H54 (cell line): Measurements from ENCODE around the gene RAB26.
"Not testable (repeated sequence)": the region's sequence is repeated elsewhere in the genome, so short reads cannot be mapped to it uniquely, and the experiment has no call there.

Source experiments
- DNase-seq: peaks from one replicate; pipeline ENCODE4 v3.0.0; 2011; ENCODE audit warnings: low spot score, mixed read lengths; ENCODE audit not compliant: insufficient read length
- FAIRE-seq: peaks from 3 replicates; lab custom pipeline; 2011; peaks lifted over from hg19 to GRCh38; lab: Jason Lieb, UNC
- POLR2A ChIP-seq: IDR thresholded peaks from 2 replicates; pipeline ENCODE4 v1.6.1; 2011; ENCODE audit warnings: low read depth, mild to moderate bottlenecking, low read length

RAB26 gene

GRCh38 chr16:2135071-2135470 lies 13.4 kb upstream of the RAB26 start:
- FAIRE-seq = not testable (repeated sequence)

GRCh38 chr16:2135770-2136490 lies 12.5 kb upstream of the RAB26 start, which contains the start of gene PKD1:
Gene PKD1, minus strand, starts transcription at chr16:2135898. Its CDS starts 209 bp downstream, at chr16:2135689.
- peak; percentile 66; the same call in 1 of the 2 replicates for TF ChIP-seq POLR2A
- peak; percentile 67 for DNase-seq
- peak; percentile 62 for FAIRE-seq

More at GRCh38 chr16:2135071-2135470, 13.4 kb upstream of the RAB26 start:
- DNase-seq = not testable (repeated sequence)

- no peak for TF ChIP-seq POLR2A
- FAIRE-seq (no peak), DNase-seq (no peak)
These were observed 5.2 kb upstream of the RAB26 start for GRCh38 chr16:2142942-2143877.

GRCh38 chr16:2143878-2144485 lies 4.4 kb upstream of the RAB26 start:
- TF ChIP-seq POLR2A = no peak
- no peak for DNase-seq
- no peak for FAIRE-seq

- no peak for DNase-seq
- FAIRE-seq = no peak
- no peak for TF ChIP-seq POLR2A
These were observed 2.6 kb upstream of the RAB26 start for GRCh38 chr16:2145843-2146242.

- FAIRE-seq (no peak), DNase-seq (no peak)
- TF ChIP-seq POLR2A = no peak
These were observed 1.0 kb upstream of the RAB26 start for GRCh38 chr16:2147378-2147777.

- DNase-seq (peak; percentile 67), FAIRE-seq (no peak)
- TF ChIP-seq POLR2A = no peak
These were observed 547 bp downstream of the RAB26 start for GRCh38 chr16:2148714-2149629.

- TF ChIP-seq POLR2A = no peak
- FAIRE-seq (no peak), DNase-seq (peak; percentile 68)
These were observed 1.4 kb downstream of the RAB26 start for GRCh38 chr16:2149630-2150417.

GRCh38 chr16:2150418-2151187 lies 2.2 kb downstream of the RAB26 start:
- FAIRE-seq (no peak), DNase-seq (peak; percentile 64)
- peak; percentile 27; the same call in 1 of the 2 replicates for TF ChIP-seq POLR2A

- FAIRE-seq = no peak
- TF ChIP-seq POLR2A = peak; percentile 0; the same call in 1 of the 2 replicates
- DNase-seq = no peak
These were observed 3.0 kb downstream of the RAB26 start for GRCh38 chr16:2151188-2152091.
